Loucy (cell line): ENCODE results near the gene DGUOK.

Experiments used
- EZH2phosphoT487 ChIP-seq: fragments of 200-600 bp; IDR thresholded peaks from 2 replicates; pipeline ENCODE4 v1.6.1; 2018; ENCODE audit warnings: antibody characterized with exemption, mild to moderate bottlenecking, moderate library complexity, borderline replicate concordance
- TF ChIP-seq, protein P1 (sequence below): fragments of 200-600 bp; sonication (generic); conservative IDR thresholded peaks from 2 replicates; pipeline ENCODE4 v1.5.1; 2014; ENCODE audit warnings: mild to moderate bottlenecking, antibody characterized with exemption, low read length

DNA sequence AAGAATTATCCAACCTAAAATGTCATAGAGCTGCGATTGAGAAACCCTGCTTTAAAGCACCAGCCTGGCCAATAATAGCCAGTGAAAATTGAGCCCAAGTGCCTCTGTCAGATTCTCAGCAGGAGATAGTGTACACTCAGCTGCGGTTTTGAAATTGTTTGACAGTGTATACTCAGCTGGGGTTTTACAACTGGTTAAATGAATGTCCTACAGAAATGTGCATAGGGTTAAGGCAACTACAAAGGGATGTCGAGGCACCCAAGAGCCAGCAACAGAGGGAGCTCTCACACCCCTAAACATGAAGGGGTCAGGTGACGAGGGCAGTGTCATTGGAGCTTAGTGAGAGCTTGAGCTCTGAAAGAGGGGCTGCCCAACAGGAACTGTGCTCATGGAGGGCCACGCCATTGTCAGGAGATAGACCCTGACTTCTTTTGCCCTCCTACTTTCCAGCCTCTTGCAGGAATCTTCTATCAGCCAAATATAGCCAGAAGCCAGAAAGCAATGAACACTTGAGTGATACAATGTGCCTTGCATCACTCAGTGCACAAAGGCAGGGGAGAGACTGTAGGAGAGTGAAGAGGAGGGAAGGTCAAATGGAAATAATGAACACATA lies 18.7 kb upstream of the DGUOK start:
- TF ChIP-seq, protein P1, sequence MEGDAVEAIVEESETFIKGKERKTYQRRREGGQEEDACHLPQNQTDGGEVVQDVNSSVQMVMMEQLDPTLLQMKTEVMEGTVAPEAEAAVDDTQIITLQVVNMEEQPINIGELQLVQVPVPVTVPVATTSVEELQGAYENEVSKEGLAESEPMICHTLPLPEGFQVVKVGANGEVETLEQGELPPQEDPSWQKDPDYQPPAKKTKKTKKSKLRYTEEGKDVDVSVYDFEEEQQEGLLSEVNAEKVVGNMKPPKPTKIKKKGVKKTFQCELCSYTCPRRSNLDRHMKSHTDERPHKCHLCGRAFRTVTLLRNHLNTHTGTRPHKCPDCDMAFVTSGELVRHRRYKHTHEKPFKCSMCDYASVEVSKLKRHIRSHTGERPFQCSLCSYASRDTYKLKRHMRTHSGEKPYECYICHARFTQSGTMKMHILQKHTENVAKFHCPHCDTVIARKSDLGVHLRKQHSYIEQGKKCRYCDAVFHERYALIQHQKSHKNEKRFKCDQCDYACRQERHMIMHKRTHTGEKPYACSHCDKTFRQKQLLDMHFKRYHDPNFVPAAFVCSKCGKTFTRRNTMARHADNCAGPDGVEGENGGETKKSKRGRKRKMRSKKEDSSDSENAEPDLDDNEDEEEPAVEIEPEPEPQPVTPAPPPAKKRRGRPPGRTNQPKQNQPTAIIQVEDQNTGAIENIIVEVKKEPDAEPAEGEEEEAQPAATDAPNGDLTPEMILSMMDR: peak; percentile 76
- TF ChIP-seq EZH2phosphoT487: no peak
